Measurements from ENCODE around the gene PDE5A.
"Not testable (repeated sequence)": the region's sequence is repeated elsewhere in the genome, so short reads cannot be mapped to it uniquely, and the experiment has no call there.

The PDE5A gene

GRCh38 chr4:119470737-119471063, 157.9 kb downstream of the PDE5A start:
- DNase-seq (ENCODE audit: low read depth) = not testable (repeated sequence)

- not testable (repeated sequence) for DNase-seq (ENCODE audit: low read depth)
Measured at GRCh38 chr4:119470021-119470736, 158.4 kb downstream of the PDE5A start.

DNA sequence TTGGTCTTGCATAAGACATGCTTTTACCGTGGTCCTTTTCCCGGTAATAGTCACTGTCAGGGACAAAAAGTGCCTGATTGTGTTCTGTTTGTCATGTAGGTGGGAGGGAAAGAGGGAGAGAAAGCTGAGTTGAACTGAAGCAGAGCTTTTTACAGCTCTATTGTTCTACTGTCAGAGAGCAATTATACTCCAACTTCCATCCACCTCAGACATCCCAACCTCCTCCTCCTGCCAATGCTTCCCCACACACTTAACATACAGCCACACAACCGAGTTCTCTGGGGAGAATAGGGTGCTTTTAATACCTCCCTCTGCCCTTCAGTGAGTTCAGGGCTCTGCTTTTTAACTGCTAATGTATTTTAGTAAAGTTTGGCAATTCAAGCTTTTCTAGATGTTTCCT, 159.6 kb downstream of the PDE5A start:
- DNase-seq (ENCODE audit: low read depth) = not testable (repeated sequence)

DNA sequence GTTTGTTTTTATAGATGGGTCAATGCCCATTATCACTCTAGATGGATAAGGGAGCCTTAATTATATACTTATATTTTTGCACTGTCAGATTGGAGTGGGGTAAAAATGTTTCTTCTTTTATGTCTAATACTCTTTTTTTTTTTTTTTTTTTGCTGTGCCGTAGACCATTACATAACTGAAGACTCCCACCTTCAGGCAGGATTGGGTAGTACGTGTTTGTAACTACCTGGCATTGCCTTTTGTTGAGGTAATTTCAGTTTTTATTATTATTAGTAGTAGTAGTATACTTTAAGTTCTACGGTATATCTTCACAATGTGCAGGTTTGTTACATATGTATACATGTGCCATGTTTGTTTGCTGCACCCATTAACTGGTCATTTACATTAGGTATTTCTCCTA, 165.9 kb downstream of the PDE5A start:
- peak; percentile 23 for DNase-seq (ENCODE audit: low read depth)

DNA sequence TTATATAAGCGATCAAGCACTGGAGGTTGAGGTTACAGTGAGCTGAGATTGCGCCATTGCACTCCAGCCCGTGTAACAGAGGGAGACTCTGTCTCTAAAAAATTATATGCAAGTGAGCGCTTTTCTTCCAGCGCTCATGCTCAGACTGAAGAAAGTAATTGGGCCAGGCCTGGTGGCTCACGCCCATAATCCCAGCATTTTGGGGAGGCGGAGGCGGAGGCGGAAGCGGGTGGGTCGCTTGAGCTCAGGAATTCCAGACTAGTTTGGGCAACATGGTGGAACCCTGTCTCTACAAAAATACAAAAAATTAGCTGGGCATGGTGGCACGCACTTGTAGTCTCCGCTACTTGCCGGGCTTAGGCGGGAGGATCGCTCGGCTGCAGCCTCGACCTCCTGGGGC, 172.9 kb downstream of the PDE5A start:
- DNase-seq (ENCODE audit: low read depth) = not testable (repeated sequence)

DNA sequence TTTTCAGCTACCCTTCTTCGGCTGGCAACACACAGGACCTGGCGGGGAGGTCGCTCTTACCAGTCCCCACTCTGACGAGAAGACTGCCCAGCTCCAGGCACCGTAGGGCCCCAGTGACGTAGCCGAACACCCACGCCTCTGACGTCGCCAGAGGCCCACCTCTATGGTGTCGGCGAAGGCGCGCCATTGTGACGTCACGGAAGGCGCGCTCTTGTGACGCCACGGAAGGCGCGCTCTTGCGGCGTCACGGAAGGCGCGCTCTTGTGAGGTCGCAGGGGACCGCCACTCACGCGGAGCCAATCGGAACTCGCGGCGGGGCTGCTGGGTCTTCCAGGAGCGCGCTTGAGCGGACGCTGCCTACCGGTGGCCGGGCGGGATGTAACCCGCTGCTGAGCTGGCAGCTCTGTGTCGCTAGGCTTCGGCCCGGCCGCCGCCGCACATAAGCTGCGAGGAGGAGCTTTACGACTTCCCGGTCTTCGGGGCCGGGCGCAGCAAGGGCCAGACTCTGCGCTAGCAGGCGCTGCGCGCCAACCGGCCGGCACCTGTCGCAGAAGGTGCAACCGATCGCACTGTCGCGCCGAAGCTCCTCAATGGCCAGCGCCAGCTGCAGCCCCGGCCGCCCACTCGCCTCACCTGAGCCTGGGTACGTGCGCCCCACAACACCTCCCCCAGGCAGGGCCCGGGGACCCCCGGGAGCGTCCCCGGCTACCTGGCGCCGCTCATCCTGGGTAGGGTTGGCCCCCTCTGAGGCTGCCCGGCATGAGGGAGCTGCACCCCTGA, 173.9 kb downstream of the PDE5A start:
- peak; percentile 96 for DNase-seq (ENCODE audit: low read depth)

- DNase-seq (ENCODE audit: low read depth) = not testable (repeated sequence)
Measured at GRCh38 chr4:119454151-119454490, 174.5 kb downstream of the PDE5A start.

GRCh38 chr4:119453286-119453685, 175.3 kb downstream of the PDE5A start:
- not testable (repeated sequence) for DNase-seq (ENCODE audit: low read depth)

DNA sequence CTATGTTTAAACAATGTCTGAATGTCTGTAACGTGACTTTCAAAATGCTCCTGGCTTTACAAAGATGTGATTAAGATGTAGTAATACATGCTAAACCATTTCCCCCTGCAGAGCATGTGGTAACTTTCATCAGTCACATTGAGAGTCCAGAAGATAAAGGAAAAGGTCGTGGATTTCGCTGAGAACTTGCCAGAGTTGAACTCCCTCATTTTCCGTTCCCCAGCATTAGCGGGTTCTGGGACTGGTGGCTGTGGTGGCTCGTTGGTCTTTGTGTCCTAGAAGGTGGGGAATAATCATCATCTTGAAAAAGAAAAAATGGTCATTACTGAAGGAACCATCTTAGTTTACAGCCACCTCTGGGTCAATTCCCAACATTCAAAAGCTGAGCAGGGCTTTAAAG, 178.8 kb downstream of the PDE5A start:
- not testable (repeated sequence) for DNase-seq (ENCODE audit: low read depth)
